Measurements from ENCODE around the gene CD8A. TPM values are rescaled to one million over a fixed set of nuclear protein-coding genes. Genes with fewer than 3 reads are reported as not detected.

The CD8A gene
- total RNA-seq, 2 experiments from 2014 or later, result 419 to 432 TPM

DNA sequence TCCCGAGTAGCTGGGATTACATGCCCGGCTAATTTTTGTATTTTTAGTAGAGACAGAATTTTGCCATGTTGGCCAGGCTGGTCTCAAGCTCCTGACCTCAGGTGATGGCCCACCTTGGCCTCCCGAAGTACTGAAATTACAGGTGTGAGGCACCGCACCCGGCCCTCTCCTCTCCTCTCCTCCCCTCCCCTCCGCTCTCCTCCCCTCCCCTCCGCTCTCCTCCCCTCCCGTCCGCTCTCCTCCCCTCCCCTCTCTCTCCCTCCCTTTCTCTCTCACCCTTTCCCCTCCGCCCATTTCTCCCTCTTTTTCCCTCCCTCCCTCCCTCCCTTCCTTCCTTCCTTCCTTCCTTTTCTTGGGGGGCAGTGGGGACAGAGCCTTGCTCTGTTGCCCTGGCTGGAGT lies 42.6 kb upstream of the CD8A start:
- intact Hi-C loops (cut with micrococcal nuclease), result no loop called here
- POLR2A ChIA-PET, result interaction anchor here (1.1 kb wide), 1 partner anchor 9 kb away, joined by 3 read pairs; no protein-coding TSS in a partner anchor
- no peak for DNase-seq
- ATAC-seq, result no peak
- Mint-ChIP-seq H3K27me3 (no peaks in the 10 kb centered on the region), H3K9me3 (no peaks in the 10 kb centered on the region), H3K36me3 (ENCODE audit: low read depth) (peaks cover 9% of the 10 kb centered on the region), H3K4me1 (ENCODE audit: low read depth) (peaks cover 81% of the 10 kb centered on the region), H3K27ac (peak overlapping the region; percentile 96), H3K4me3 (peak overlapping the region; percentile 64)
- CTCF ChIA-PET, result interaction anchor here (2.2 kb wide), 1 partner anchor 24 kb away, joined by 5 read pairs; no protein-coding TSS in a partner anchor
- TF ChIP-seq, protein P1, sequence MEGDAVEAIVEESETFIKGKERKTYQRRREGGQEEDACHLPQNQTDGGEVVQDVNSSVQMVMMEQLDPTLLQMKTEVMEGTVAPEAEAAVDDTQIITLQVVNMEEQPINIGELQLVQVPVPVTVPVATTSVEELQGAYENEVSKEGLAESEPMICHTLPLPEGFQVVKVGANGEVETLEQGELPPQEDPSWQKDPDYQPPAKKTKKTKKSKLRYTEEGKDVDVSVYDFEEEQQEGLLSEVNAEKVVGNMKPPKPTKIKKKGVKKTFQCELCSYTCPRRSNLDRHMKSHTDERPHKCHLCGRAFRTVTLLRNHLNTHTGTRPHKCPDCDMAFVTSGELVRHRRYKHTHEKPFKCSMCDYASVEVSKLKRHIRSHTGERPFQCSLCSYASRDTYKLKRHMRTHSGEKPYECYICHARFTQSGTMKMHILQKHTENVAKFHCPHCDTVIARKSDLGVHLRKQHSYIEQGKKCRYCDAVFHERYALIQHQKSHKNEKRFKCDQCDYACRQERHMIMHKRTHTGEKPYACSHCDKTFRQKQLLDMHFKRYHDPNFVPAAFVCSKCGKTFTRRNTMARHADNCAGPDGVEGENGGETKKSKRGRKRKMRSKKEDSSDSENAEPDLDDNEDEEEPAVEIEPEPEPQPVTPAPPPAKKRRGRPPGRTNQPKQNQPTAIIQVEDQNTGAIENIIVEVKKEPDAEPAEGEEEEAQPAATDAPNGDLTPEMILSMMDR (IDR thresholded peaks at IDR 0.05), result no peak

DNA sequence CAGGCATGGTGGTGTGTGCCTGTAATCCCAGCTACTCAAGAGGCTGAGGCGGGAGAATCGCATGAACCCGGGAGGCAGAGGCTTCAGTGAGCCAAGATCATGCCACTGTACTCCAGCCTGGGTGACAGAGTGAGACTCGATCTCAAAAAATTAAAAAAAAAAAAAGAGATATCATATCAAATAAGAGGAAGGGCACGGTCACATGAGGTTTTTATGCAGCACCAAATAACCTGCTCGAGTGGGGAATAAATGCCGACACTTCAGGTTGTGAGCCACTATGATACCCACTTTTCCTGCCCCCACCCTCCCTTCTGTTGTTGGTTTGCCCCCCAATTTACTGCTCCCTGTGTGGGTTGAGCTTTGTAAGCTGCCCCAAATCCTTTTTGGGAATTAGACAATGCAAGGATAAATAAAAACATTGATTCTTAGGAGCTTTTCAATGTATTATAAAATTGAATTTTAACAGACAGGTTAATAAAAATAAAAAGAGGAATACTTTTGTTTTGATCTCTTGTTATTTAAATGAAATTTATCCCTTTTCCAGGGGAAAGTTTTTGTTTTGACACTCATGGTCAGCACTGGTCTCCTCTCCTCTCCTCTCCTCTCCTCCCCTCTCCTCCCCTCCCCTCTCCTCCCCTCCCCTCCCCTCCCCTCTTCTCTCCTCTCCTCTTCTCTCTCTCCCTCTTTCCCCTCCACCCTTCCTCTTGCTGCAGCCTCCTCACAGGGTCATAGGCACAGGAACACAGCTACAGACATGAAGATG lies 41.8 kb upstream of the CD8A start:
- TF ChIP-seq, protein P1 (IDR thresholded peaks at IDR 0.05), result no peak
- Mint-ChIP-seq H3K4me3 (peak overlapping the region; percentile 74), H3K27ac (peak overlapping the region; percentile 96), H3K36me3 (ENCODE audit: low read depth) (peaks cover 15% of the 10 kb centered on the region), H3K9me3 (no peaks in the 10 kb centered on the region), H3K27me3 (no peaks in the 10 kb centered on the region), H3K4me1 (ENCODE audit: low read depth) (peaks cover 82% of the 10 kb centered on the region)
- ChIA-PET CTCF (interaction anchor here (1.3 to 2.2 kb wide), 2 partner anchors 23 to 67 kb away, joined by 3 to 5 read pairs; no protein-coding TSS in a partner anchor), POLR2A (interaction anchor here (0.6 to 2.0 kb wide), 7 partner anchors 8 to 41 kb away, joined by 3 to 11 read pairs (median 4); no protein-coding TSS in a partner anchor)
- DNase-seq (no peak), ATAC-seq (no peak)
- intact Hi-C loops (cut with micrococcal nuclease), result no loop called here

DNA sequence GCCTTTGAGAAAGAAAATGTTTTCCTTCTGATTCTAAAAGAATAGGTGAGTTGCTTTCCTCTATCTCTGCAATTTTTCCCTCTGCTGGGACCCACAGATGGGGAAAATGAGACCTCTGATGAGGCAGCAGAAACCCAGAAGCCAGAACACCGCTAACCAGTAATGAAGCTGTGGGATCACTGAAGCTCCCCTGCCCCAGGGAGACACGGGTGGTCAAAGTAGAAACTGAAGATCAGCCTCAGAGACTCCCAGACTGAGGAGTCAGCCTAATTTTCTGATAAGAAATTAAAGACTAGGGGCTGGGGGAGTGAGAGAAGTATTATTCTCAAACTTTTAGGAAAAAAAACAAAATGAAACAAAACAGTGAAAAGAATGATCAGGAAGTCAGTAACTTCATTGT lies 40.8 kb upstream of the CD8A start:
- ChIA-PET POLR2A (interaction anchor here (1.3 to 2.0 kb wide), 2 partner anchors 9 to 23 kb away, joined by 3 to 11 read pairs; no protein-coding TSS in a partner anchor), CTCF (interaction anchor here (1.3 to 2.2 kb wide), 2 partner anchors 22 to 66 kb away, joined by 3 to 5 read pairs; no protein-coding TSS in a partner anchor)
- no peak for DNase-seq
- H3K4me1 Mint-ChIP-seq (ENCODE audit: low read depth), result peaks cover 80% of the 10 kb centered on the region
- ATAC-seq, result no peak
- TF ChIP-seq, protein P1 (IDR thresholded peaks at IDR 0.05), result no peak
- peaks cover 19% of the 10 kb centered on the region for H3K36me3 Mint-ChIP-seq (ENCODE audit: low read depth)
- H3K27me3 Mint-ChIP-seq, result no peaks in the 10 kb centered on the region
- H3K9me3 Mint-ChIP-seq, result no peaks in the 10 kb centered on the region
- peak overlapping the region; percentile 74 for H3K4me3 Mint-ChIP-seq
- H3K27ac Mint-ChIP-seq, result peak overlapping the region; percentile 96
- intact Hi-C loops (cut with micrococcal nuclease), result no loop called here

DNA sequence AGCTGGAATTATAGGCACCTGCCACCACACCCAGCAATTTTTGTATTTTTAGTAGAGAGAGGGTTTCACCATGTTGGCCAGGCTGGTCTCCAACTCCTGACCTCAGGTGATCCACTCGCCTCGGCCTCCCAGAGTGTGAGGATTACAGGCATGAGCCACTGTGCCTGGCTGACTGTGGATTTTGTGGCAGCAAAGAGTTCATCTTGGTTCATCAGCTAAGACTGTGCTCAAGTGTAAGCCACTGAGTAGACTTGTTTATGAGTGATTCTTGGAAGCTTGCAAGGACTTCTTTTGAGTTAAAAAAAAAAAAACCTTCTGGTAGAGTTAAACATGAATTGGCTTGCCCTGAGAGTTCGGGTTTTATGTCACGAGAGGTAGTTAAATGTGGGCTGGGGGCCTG lies 36.2 kb upstream of the CD8A start:
- peaks cover 73% of the 10 kb centered on the region for H3K4me1 Mint-ChIP-seq (ENCODE audit: low read depth)
- intact Hi-C loops (cut with micrococcal nuclease), result no loop called here
- H3K27me3 Mint-ChIP-seq, result no peaks in the 10 kb centered on the region
- H3K9me3 Mint-ChIP-seq, result peaks cover 5% of the 10 kb centered on the region
- H3K27ac Mint-ChIP-seq, result peak overlapping the region; percentile 93
- ATAC-seq, result no peak
- CTCF ChIA-PET, result interaction anchor here (1.3 to 4.2 kb wide), 2 partner anchors 15 to 19 kb away, joined by 7 to 28 read pairs; no protein-coding TSS in a partner anchor
- TF ChIP-seq, protein P1 (IDR thresholded peaks at IDR 0.05), result no peak
- POLR2A ChIA-PET, result interaction anchor here (0.9 to 12.6 kb wide), 5 partner anchors 10 to 41 kb away, joined by 3 to 129 read pairs (median 42); partner anchors contain the start of gene CD8A
- peaks cover 35% of the 10 kb centered on the region for H3K36me3 Mint-ChIP-seq (ENCODE audit: low read depth)
- no peak for DNase-seq
- H3K4me3 Mint-ChIP-seq, result peak overlapping the region; percentile 91

Measured in activated CD8-positive, alpha-beta T cell treated with anti-CD3 and anti-CD28 coated beads for 36 hours (primary cell).